ENCODE measurements around the gene GRHL1.
"Not testable (repeated sequence)": the region's sequence is repeated elsewhere in the genome, so short reads cannot be mapped to it uniquely, and the experiment has no call there.

Gene GRHL1, protein sequence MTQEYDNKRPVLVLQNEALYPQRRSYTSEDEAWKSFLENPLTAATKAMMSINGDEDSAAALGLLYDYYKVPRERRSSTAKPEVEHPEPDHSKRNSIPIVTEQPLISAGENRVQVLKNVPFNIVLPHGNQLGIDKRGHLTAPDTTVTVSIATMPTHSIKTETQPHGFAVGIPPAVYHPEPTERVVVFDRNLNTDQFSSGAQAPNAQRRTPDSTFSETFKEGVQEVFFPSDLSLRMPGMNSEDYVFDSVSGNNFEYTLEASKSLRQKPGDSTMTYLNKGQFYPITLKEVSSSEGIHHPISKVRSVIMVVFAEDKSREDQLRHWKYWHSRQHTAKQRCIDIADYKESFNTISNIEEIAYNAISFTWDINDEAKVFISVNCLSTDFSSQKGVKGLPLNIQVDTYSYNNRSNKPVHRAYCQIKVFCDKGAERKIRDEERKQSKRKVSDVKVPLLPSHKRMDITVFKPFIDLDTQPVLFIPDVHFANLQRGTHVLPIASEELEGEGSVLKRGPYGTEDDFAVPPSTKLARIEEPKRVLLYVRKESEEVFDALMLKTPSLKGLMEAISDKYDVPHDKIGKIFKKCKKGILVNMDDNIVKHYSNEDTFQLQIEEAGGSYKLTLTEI

DNA sequence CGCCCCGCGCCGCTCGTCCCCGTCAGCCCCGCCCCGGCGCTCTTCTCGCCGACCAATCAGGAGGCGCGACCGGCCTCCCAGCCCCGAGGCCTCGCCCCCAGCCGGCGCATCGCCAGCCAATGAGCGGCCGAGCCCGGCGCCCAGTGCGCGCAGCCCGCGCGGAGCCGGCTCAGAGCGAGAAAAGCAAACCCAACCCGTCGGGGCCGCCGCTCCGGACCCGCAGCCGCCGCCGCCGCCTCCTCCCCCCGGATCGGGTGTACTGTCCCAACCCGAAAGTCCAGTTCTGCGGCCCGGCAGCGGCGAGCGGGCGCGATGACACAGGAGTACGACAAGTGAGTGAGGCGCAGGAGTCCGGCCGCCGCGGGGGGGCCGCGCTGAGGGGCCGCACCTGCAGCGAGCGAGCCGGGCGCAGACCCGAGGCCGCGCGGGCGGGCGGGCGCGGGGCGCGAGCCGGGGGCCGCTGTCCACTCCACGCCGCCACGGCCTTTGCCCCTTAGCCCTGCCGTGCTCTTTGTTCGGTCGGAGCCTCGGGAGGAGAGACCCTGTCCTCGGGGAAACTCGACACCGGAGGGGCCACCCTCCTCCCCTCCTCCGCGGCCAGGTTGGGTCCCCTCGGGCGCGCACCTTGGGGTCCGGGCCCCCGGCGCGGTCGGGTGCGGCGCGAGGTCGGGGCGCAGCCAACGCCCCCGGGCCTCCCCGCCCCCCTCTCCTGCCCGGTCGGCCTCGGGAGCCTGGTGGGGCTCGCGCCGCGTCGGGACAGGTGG, at the start of gene GRHL1:
Gene GRHL1, plus strand, starts transcription at position 172 of the 764 bp plus-strand sequence. Its CDS starts 141 bp downstream, at position 313.
- peaks cover 7% of the 10 kb centered on the region for H3K4me1 ChIP-seq (ENCODE audit: control insufficient read depth, insufficient read depth, low read length)
- no peaks in the 10 kb centered on the region for H3K9me3 ChIP-seq (ENCODE audit: control insufficient read depth, low read length)
- H3K4me3 ChIP-seq (ENCODE audit: low read length), result no peak within 1 kb of the TSS
- H3K9ac ChIP-seq (ENCODE audit: low read length), result peak within 1 kb of the TSS; percentile 60
- H3K36me3 ChIP-seq (ENCODE audit: control insufficient read depth, insufficient read depth, low read length), result no peaks in the 10 kb centered on the region
- H3K27me3 ChIP-seq (ENCODE audit: control insufficient read depth, insufficient read depth, low read length), result peaks cover 19% of the 10 kb centered on the region

DNA sequence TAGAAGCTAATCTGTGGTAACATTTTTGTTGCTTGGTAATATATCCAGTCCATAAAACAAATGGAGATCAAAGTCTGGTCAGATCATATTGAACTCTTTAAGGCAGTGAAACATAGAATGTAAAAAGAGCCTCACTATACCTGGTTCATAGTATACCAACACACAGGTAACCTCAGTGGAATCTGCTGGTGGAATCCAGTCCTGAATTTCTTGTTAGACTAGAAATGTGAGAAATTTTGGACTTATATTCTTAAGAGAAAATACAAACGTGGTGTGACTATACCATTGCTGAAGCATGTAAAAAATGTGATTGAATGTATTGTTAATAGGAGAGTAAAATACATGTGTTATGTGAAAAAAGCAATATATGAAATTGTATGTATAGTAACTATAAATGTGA, 46.1 kb upstream of the GRHL1 start:
- Histone ChIP-seq H3K4me3 (ENCODE audit: low read length) (no peak overlapping the region), H3K36me3 (ENCODE audit: control insufficient read depth, insufficient read depth, low read length) (no peaks in the 10 kb centered on the region)

DNA sequence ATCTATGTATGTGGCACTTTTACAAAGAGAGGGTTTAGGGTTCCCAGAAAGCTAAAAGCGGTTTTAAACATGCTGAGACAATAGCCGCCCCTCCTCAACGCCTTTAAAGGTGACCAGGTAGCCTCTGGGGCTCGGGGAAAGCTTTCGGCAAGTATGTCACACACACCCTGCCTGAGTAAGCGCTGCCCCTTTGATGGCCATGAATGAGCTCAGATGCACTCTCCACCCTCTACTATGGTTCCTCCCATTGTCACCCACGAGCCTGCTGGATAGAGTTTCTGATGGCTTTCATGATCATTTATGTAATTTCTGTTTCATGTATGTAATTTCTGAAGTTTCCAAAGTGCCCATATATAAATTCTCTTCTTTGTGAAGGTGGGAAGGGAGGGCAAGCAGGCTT, 44.1 kb upstream of the GRHL1 start:
- Histone ChIP-seq H3K36me3 (ENCODE audit: control insufficient read depth, insufficient read depth, low read length) (no peaks in the 10 kb centered on the region), H3K4me3 (ENCODE audit: low read length) (no peak overlapping the region), H3K9ac (ENCODE audit: low read length) (no peak overlapping the region), H3K9me3 (ENCODE audit: control insufficient read depth, low read length) (no peaks in the 10 kb centered on the region), H3K27me3 (ENCODE audit: control insufficient read depth, insufficient read depth, low read length) (no peaks in the 10 kb centered on the region), H3K4me1 (ENCODE audit: control insufficient read depth, insufficient read depth, low read length) (peaks cover 10% of the 10 kb centered on the region)

More for the DNA sequence above, 46.1 kb upstream of the GRHL1 start:
- no peak overlapping the region for H3K9ac ChIP-seq (ENCODE audit: low read length)
- no peaks in the 10 kb centered on the region for H3K27me3 ChIP-seq (ENCODE audit: control insufficient read depth, insufficient read depth, low read length)
- H3K9me3 ChIP-seq (ENCODE audit: control insufficient read depth, low read length), result no peaks in the 10 kb centered on the region
- peaks cover 10% of the 10 kb centered on the region for H3K4me1 ChIP-seq (ENCODE audit: control insufficient read depth, insufficient read depth, low read length)

DNA sequence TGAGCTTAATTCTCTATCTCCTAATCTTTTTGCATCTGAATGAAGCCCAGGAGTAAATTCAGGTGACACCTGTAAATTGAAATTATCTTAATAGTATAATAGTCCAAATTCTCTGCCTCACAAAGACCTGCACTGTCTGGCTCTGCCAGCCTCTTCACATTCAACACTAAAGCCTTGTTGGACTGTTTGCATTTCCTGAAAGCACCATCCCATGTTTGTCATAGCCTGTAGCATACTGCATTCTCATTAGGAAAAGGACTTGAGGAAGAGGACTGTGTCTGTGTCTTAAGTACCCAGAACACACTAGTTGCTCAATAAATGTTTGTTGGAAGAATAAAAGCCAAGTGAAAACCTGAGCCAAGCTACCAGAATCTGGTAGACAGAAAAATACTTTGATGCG, 42.9 kb upstream of the GRHL1 start:
- no peak overlapping the region for H3K4me3 ChIP-seq (ENCODE audit: low read length)
- no peaks in the 10 kb centered on the region for H3K27me3 ChIP-seq (ENCODE audit: control insufficient read depth, insufficient read depth, low read length)
- H3K36me3 ChIP-seq (ENCODE audit: control insufficient read depth, insufficient read depth, low read length), result no peaks in the 10 kb centered on the region
- no peak overlapping the region for H3K9ac ChIP-seq (ENCODE audit: low read length)
- H3K9me3 ChIP-seq (ENCODE audit: control insufficient read depth, low read length), result no peaks in the 10 kb centered on the region
- H3K4me1 ChIP-seq (ENCODE audit: control insufficient read depth, insufficient read depth, low read length), result peaks cover 10% of the 10 kb centered on the region

DNA sequence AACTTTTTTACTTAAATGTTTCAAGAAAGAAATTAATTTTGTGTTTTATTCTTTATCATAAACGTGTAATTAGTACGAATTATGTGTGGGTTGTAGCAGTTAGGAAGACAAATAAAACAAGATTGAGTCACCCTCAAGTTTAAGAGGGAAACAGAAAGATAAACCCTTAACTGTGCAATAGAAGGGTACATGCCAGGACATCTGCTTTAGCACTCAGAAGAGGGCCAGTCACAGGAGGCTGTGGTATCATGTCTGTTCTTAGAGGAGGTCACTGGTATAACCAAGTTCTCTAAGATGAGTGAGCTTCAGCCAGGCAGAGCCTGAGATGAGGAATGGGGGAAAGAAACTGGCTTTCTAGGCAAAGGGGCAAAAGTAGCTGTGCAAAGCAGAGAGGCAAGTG, 42.4 kb upstream of the GRHL1 start:
- H3K4me1 ChIP-seq (ENCODE audit: control insufficient read depth, insufficient read depth, low read length), result peaks cover 10% of the 10 kb centered on the region
- no peaks in the 10 kb centered on the region for H3K36me3 ChIP-seq (ENCODE audit: control insufficient read depth, insufficient read depth, low read length)
- H3K9me3 ChIP-seq (ENCODE audit: control insufficient read depth, low read length), result no peaks in the 10 kb centered on the region

DNA sequence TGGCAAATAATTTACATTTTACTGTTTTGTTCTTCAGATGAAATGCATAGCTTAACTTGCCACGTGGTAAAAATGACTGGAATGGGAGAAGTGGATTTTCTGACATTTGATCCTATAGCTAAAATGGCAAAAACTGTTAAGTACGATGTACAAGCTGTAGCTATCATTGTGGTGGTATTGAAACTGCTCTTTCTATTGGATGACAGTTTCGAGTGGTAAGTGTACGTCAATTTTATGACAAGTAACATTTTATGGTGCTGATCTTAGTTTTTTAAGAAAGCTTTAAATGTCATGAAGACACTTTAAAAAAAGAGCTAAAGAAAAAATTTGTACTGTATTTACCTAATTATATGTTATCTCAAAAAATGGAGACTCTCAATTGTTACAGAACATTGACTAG, 40.8 kb upstream of the GRHL1 start:
- no peaks in the 10 kb centered on the region for H3K9me3 ChIP-seq (ENCODE audit: control insufficient read depth, low read length)
- no peak overlapping the region for H3K9ac ChIP-seq (ENCODE audit: low read length)
- H3K27me3 ChIP-seq (ENCODE audit: control insufficient read depth, insufficient read depth, low read length), result no peaks in the 10 kb centered on the region
- H3K4me1 ChIP-seq (ENCODE audit: control insufficient read depth, insufficient read depth, low read length), result peaks cover 10% of the 10 kb centered on the region
- H3K36me3 ChIP-seq (ENCODE audit: control insufficient read depth, insufficient read depth, low read length), result no peaks in the 10 kb centered on the region
- H3K4me3 ChIP-seq (ENCODE audit: low read length), result no peak overlapping the region

More for the DNA sequence above, 42.4 kb upstream of the GRHL1 start:
- no peak overlapping the region for H3K9ac ChIP-seq (ENCODE audit: low read length)
- no peaks in the 10 kb centered on the region for H3K27me3 ChIP-seq (ENCODE audit: control insufficient read depth, insufficient read depth, low read length)
- H3K4me3 ChIP-seq (ENCODE audit: low read length), result no peak overlapping the region

DNA sequence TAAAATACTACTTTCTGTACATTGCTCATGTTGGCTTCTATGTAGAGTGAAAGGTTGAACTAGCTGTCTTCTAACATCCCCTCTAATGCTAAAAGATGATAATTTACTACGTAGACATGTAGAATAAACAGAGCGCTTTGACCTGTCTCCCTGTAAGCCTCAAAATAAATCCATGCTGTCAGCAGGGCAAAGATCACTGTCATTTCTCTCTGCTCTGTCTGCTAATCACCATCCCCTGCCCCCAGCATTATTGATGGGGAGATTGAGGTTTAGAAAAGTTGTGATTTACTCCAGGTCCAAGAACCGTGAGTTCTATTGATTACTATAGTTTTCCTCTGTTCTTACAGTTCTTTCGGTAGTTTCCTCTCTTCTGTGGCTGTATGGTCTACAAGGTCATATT, 39.0 kb upstream of the GRHL1 start:
- no peak overlapping the region for H3K4me3 ChIP-seq (ENCODE audit: low read length)
- no peaks in the 10 kb centered on the region for H3K9me3 ChIP-seq (ENCODE audit: control insufficient read depth, low read length)
- H3K9ac ChIP-seq (ENCODE audit: low read length), result no peak overlapping the region
- no peaks in the 10 kb centered on the region for H3K27me3 ChIP-seq (ENCODE audit: control insufficient read depth, insufficient read depth, low read length)
- H3K4me1 ChIP-seq (ENCODE audit: control insufficient read depth, insufficient read depth, low read length), result peaks cover 10% of the 10 kb centered on the region
- no peaks in the 10 kb centered on the region for H3K36me3 ChIP-seq (ENCODE audit: control insufficient read depth, insufficient read depth, low read length)

DNA sequence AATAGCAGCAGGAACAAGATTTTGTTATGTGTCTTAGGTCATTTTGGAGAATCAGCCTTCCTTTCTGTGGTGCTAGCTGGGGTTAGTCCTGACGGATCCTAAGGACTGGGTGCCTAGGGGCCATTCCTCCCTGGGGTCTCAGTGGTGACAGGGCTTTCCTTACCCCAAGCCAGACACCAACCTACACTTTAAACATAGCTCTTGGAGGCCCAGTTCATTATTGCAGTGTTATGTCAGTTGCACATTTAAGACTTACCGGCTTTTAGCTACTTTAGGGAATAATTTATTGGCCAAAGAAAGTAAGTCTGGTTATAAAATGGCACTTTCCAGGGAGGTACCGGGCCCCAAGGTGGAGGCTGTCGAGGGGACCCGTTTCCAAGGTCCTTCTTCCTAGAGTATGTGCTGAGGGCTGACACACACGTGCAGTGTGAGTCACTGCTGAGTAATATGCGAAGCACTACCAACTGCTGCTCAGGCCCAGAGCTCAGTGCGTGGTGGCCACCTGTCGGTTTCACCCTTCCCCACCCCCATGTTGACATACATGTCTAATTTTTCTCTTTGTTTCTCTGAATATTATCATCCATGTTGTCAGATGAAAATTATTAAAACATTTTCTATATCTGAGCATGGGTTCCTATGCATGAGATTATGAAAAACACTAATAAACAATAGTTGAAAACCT, 37.0 kb upstream of the GRHL1 start:
- peaks cover 4% of the 10 kb centered on the region for H3K4me1 ChIP-seq (ENCODE audit: control insufficient read depth, insufficient read depth, low read length)
- no peak overlapping the region for H3K9ac ChIP-seq (ENCODE audit: low read length)
- no peaks in the 10 kb centered on the region for H3K36me3 ChIP-seq (ENCODE audit: control insufficient read depth, insufficient read depth, low read length)
- no peak overlapping the region for H3K4me3 ChIP-seq (ENCODE audit: low read length)
- H3K27me3 ChIP-seq (ENCODE audit: control insufficient read depth, insufficient read depth, low read length), result no peaks in the 10 kb centered on the region
- no peaks in the 10 kb centered on the region for H3K9me3 ChIP-seq (ENCODE audit: control insufficient read depth, low read length)

DNA sequence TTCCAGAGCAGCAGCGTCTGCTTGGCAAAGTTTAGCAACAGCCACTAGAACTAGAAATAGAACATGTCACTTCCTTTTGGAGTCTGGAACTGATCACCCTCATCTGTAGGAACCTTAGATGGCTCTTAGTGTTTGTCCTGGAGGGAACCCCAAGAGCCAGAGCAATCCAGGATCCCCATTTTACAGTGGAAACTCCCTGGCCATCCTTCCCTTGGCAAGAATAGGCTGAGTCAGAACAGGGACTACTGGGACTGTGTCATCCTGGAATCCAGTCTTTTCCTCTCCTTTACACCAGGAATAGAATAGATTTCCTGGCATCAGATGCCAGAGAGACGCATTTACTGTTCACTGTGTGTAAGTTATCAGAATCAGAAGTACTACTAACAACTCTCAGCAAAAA, 33.2 kb upstream of the GRHL1 start:
- H3K4me3 ChIP-seq (ENCODE audit: low read length), result no peak overlapping the region
- no peaks in the 10 kb centered on the region for H3K36me3 ChIP-seq (ENCODE audit: control insufficient read depth, insufficient read depth, low read length)
- no peaks in the 10 kb centered on the region for H3K9me3 ChIP-seq (ENCODE audit: control insufficient read depth, low read length)
- H3K9ac ChIP-seq (ENCODE audit: low read length), result no peak overlapping the region
- H3K4me1 ChIP-seq (ENCODE audit: control insufficient read depth, insufficient read depth, low read length), result no peaks in the 10 kb centered on the region
- no peaks in the 10 kb centered on the region for H3K27me3 ChIP-seq (ENCODE audit: control insufficient read depth, insufficient read depth, low read length)

DNA sequence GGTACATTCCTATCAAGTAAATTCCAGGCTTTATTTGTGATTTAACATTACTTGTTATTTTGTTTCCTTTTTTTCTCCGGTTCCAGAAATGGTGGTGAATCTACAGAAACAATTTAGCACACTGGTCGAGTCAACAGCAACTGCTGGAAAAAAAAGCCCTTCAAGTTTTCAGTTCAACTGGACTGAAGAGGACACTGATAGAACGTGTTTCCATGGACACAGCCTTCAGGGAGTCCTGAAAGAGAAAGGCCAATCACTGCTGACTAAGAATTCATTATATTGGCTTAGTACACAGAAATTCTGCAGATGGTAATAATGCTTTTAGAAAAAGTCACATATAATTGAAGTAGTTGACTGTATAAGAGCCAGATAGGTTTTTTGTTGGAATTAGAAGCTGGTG, 32.0 kb upstream of the GRHL1 start:
- H3K9ac ChIP-seq (ENCODE audit: low read length), result no peak overlapping the region

DNA sequence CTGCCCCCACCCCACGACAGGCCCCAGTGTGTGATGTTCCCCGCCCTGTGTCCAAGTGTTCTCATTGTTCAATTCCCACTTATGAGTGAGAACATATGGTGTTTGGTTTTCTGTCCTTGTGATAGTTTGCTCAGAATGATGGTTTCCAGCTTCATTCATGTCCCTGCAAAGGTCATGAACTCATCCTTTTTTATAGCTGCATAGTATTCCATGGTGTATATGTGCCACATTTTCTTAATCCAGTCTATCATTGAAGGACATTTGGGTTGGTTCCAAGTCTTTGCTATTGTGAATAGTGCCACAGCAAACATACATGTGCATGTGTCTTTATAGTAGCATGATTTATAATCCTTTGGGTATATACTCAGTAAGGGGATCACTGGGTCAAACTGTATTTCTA, 24.5 kb upstream of the GRHL1 start:
- H3K9me3 ChIP-seq (ENCODE audit: control insufficient read depth, low read length); H3K4me3 ChIP-seq (ENCODE audit: low read length); H3K4me1 ChIP-seq (ENCODE audit: control insufficient read depth, insufficient read depth, low read length); H3K9ac ChIP-seq (ENCODE audit: low read length); H3K27me3 ChIP-seq (ENCODE audit: control insufficient read depth, insufficient read depth, low read length); H3K36me3 ChIP-seq (ENCODE audit: control insufficient read depth, insufficient read depth, low read length): not testable (repeated sequence)

More for the DNA sequence above, 32.0 kb upstream of the GRHL1 start:
- H3K4me1 ChIP-seq (ENCODE audit: control insufficient read depth, insufficient read depth, low read length), result no peaks in the 10 kb centered on the region
- no peaks in the 10 kb centered on the region for H3K9me3 ChIP-seq (ENCODE audit: control insufficient read depth, low read length)
- no peaks in the 10 kb centered on the region for H3K27me3 ChIP-seq (ENCODE audit: control insufficient read depth, insufficient read depth, low read length)
- no peak overlapping the region for H3K4me3 ChIP-seq (ENCODE audit: low read length)
- H3K36me3 ChIP-seq (ENCODE audit: control insufficient read depth, insufficient read depth, low read length), result no peaks in the 10 kb centered on the region
